MCF 10A (cell line): ENCODE data around the gene AP3D1. TPM values are rescaled to one million over a fixed set of nuclear protein-coding genes. Genes with fewer than 3 reads are reported as not detected.

Source experiments
- BruUV-seq: library from RNA; stranded (reverse); fragments of 400-500 nt; replicated peaks from 2 replicates; lab custom pipeline; 2021; lab: Mats Ljungman, UMichigan
- CTCF ChIA-PET: fragments of 300-600 bp; sonication (Branson Sonifier 250); formaldehyde crosslinking; extraction: SDS; loops from one replicate; lab custom pipeline; 2021; ENCODE audit warnings: antibody characterized with exemption, inconsistent platforms; lab: Yijun Ruan, JAX
- POLR2A ChIA-PET: fragments of 300-600, 350-650 bp; sonication (Branson Sonifier 250); formaldehyde crosslinking; extraction: SDS; loops from one replicate; lab custom pipeline; 2020; ENCODE audit warnings: antibody characterized with exemption, inconsistent platforms; lab: Yijun Ruan, JAX
- DNase-seq: peaks from one replicate; pipeline ENCODE4 v3.0.0-alpha.2; 2018; ENCODE audit not compliant: unreplicated experiment
- H3K27ac Mint-ChIP-seq: one replicate; pipeline ENCODE4 v1.8.0; 2022; ENCODE audit warnings: mild to moderate bottlenecking, low read depth, mixed read lengths; ENCODE audit not compliant: unreplicated experiment
- H3K27me3 Mint-ChIP-seq: one replicate; pipeline ENCODE4 v1.8.0; 2022; ENCODE audit warnings: mixed read lengths; ENCODE audit not compliant: insufficient read depth, unreplicated experiment
- H3K36me3 Mint-ChIP-seq: one replicate; pipeline ENCODE4 v1.8.0; 2022; ENCODE audit warnings: mild to moderate bottlenecking, moderate library complexity, mixed read lengths; ENCODE audit not compliant: insufficient read depth, unreplicated experiment
- H3K4me1 Mint-ChIP-seq: one replicate; pipeline ENCODE4 v1.8.0; 2022; ENCODE audit warnings: mixed read lengths; ENCODE audit not compliant: insufficient read depth, unreplicated experiment
- H3K4me3 Mint-ChIP-seq: one replicate; pipeline ENCODE4 v1.8.0; 2022; ENCODE audit warnings: mild to moderate bottlenecking, moderate library complexity, mixed read lengths; ENCODE audit not compliant: unreplicated experiment
- H3K9me3 Mint-ChIP-seq: one replicate; pipeline ENCODE4 v1.8.0; 2022; ENCODE audit warnings: mixed read lengths; ENCODE audit not compliant: unreplicated experiment
- CTCF ChIP-seq: fragments of 200-600 bp; IDR thresholded peaks from one replicate; pipeline ENCODE4 v1.8.0; 2022; ENCODE audit warnings: antibody characterized with exemption, mild to moderate bottlenecking; ENCODE audit not compliant: unreplicated experiment
- intact Hi-C: fragments of 100-400 bp; cut with micrococcal nuclease; formaldehyde crosslinking; loops from 2 replicates; pipeline ENCODE4 v1.14.1; 2022
- total RNA-seq: library from RNA; stranded (reverse); gene quantifications from 2 replicates; pipeline ENCODE4 v1.2.3, GENCODE V29; 2022

AP3D1 gene
- total RNA-seq, 1 experiment from 2014 or later = 181 TPM

GRCh38 chr19:2059422-2060201, 91.8 kb downstream of the AP3D1 start:
- BruUV-seq = TSS peak; percentile 53
- intact Hi-C loops = no loop called here
- POLR2A ChIA-PET = interaction anchor here (0.6 to 3.5 kb wide), 18 partner anchors 8 to 784 kb away, joined by 3 to 49 read pairs (median 6); partner anchors contain the start of genes FAM174C and MKNK2

GRCh38 chr19:2058570-2059421, 92.6 kb downstream of the AP3D1 start:
- Mint-ChIP-seq H3K36me3 (no peaks in the 10 kb centered on the region), H3K9me3 (no peaks in the 10 kb centered on the region), H3K27ac (peak overlapping the region; percentile 95), H3K4me1 (peaks cover 21% of the 10 kb centered on the region), H3K4me3 (peak overlapping the region; percentile 50), H3K27me3 (no peaks in the 10 kb centered on the region)
- POLR2A ChIA-PET = interaction anchor here (0.9 to 3.5 kb wide), 12 partner anchors 7 to 32 kb away, joined by 3 to 49 read pairs (median 8); partner anchors contain the start of gene MKNK2
- no peak for TF ChIP-seq CTCF
- DNase-seq = no peak
- no TSS peak for BruUV-seq
- CTCF ChIA-PET = interaction anchor here (0.6 to 1.1 kb wide), 3 partner anchors 11 to 1418 kb away, joined by 4 to 9 read pairs (median 5); no protein-coding TSS in a partner anchor
- intact Hi-C loops = no loop called here

More at GRCh38 chr19:2059422-2060201, 91.8 kb downstream of the AP3D1 start:
- H3K36me3 Mint-ChIP-seq = no peaks in the 10 kb centered on the region
- TF ChIP-seq CTCF = no peak
- CTCF ChIA-PET = interaction anchor here (0.6 to 1.3 kb wide), 2 partner anchors 40 to 1417 kb away, joined by 4 to 6 read pairs; no protein-coding TSS in a partner anchor
- peak; percentile 97 for DNase-seq
- peak overlapping the region; percentile 73 for H3K4me3 Mint-ChIP-seq
- peaks cover 19% of the 10 kb centered on the region for H3K4me1 Mint-ChIP-seq
- no peaks in the 10 kb centered on the region for H3K9me3 Mint-ChIP-seq
- H3K27me3 Mint-ChIP-seq = no peaks in the 10 kb centered on the region
- H3K27ac Mint-ChIP-seq = peak overlapping the region; percentile 95

GRCh38 chr19:2057484-2058469, 93.6 kb downstream of the AP3D1 start:
- Mint-ChIP-seq H3K4me3 (no peak overlapping the region), H3K36me3 (no peaks in the 10 kb centered on the region), H3K9me3 (no peaks in the 10 kb centered on the region), H3K27me3 (no peaks in the 10 kb centered on the region), H3K27ac (peak overlapping the region; percentile 91), H3K4me1 (peaks cover 20% of the 10 kb centered on the region)
- BruUV-seq = no TSS peak
- POLR2A ChIA-PET = interaction anchor here (0.9 to 1.5 kb wide), 2 partner anchors 8 to 26 kb away, joined by 3 to 5 read pairs; no protein-coding TSS in a partner anchor
- intact Hi-C loops = no loop called here
- no peak for DNase-seq
- CTCF ChIA-PET = interaction anchor here (1.1 kb wide), 2 partner anchors 12 to 38 kb away, joined by 3 to 9 read pairs; no protein-coding TSS in a partner anchor
- no peak for TF ChIP-seq CTCF
